GM12878 (cell line): Measurements from ENCODE around the gene MAX. TPM values are rescaled to one million over a fixed set of nuclear protein-coding genes. Genes with fewer than 3 reads are reported as not detected.

Source experiments
- ATAC-seq: fragments of 200-7000 bp; cut with Tn5 transposase; 3 replicates; pipeline ENCODE4 v1.9.1; 2020; ENCODE audit warnings: mild to moderate bottlenecking, moderate library complexity
- BruUV-seq: library from RNA; stranded (reverse); fragments of 400-500 nt; replicated peaks from 2 replicates; lab custom pipeline; 2021; lab: Mats Ljungman, UMichigan
- CTCF ChIA-PET: fragments of 300-600 bp; sonication (Branson Sonifier 250); formaldehyde crosslinking; extraction: SDS; loops from one replicate; lab custom pipeline; 2021; ENCODE audit warnings: inconsistent platforms; lab: Yijun Ruan, JAX
- POLR2A ChIA-PET: fragments of 350-600 bp; formaldehyde crosslinking; extraction: SDS; loops from one replicate; lab custom pipeline; 2021; ENCODE audit warnings: inconsistent platforms; lab: Charles Lee
- RAD21 ChIA-PET: fragments of 300-600 bp; sonication (Branson Sonifier 250); formaldehyde crosslinking; loops from one replicate; lab custom pipeline; 2023; ENCODE audit warnings: antibody characterized with exemption; ENCODE audit not compliant: unreplicated experiment; lab: Charles Lee
- SMC1A ChIA-PET: fragments of 300-600 bp; sonication (Branson Sonifier 250); formaldehyde crosslinking; loops from one replicate; lab custom pipeline; 2023; ENCODE audit not compliant: unreplicated experiment, uncharacterized antibody; lab: Charles Lee
- DNase-seq: peaks from one replicate; pipeline ENCODE4 v3.0.0-alpha.2; 2011; ENCODE audit warnings: low read depth, low spot score
- FAIRE-seq: peaks from 3 replicates; lab custom pipeline; 2011; peaks lifted over from hg19 to GRCh38; lab: Jason Lieb, UNC
- H2AFZ ChIP-seq: 2 replicates; pipeline ENCODE4 v1.6.0; 2011; ENCODE audit warnings: low read depth, low read length, control low read depth; ENCODE audit not compliant: control insufficient read depth
- H3K27ac ChIP-seq: 2 replicates; pipeline ENCODE4 v1.5.1; 2011; ENCODE audit warnings: control low read depth; ENCODE audit not compliant: control insufficient read depth, insufficient read depth
- H3K27me3 ChIP-seq, 2 experiments: replicated peaks in 1 of 2; 2 replicates each; pipeline versions ENCODE4 v1.6.0 to v1.6.1; 2011; ENCODE audit warnings: low read length in 1 of 2; ENCODE audit not compliant: control insufficient read depth in 2 of 2, insufficient read depth in 2 of 2
- H3K36me3 ChIP-seq, 2 experiments: 2 replicates each; pipeline ENCODE4 v1.5.1; 2011; ENCODE audit warnings: low read length in 1 of 2; ENCODE audit not compliant: control insufficient read depth in 2 of 2, insufficient read depth in 2 of 2
- H3K4me1 ChIP-seq: 2 replicates; pipeline ENCODE4 v1.6.1; 2011; ENCODE audit warnings: mild to moderate bottlenecking, low read length, moderate library complexity, mixed read lengths; ENCODE audit not compliant: control insufficient read depth, insufficient read depth
- H3K4me2 ChIP-seq: 2 replicates; pipeline ENCODE4 v1.6.0; 2011; ENCODE audit warnings: control low read depth; ENCODE audit not compliant: control insufficient read depth, insufficient read depth
- H3K4me3 ChIP-seq: fragments of 200-600 bp; sonication (generic); 2 replicates; pipeline ENCODE4 v1.5.1; 2016
- H3K79me2 ChIP-seq: 2 replicates; pipeline ENCODE4 v1.6.0; 2011; ENCODE audit warnings: low read length; ENCODE audit not compliant: control insufficient read depth, insufficient read depth
- H3K9ac ChIP-seq: 2 replicates; pipeline ENCODE4 v1.8.0; 2011; ENCODE audit warnings: low read length, control low read depth, mixed read lengths; ENCODE audit not compliant: control insufficient read depth, insufficient read depth
- H3K9me3 ChIP-seq: replicated peaks from 3 replicates; pipeline ENCODE4 v1.5.1; 2011; ENCODE audit warnings: mild to moderate bottlenecking, low read length; ENCODE audit not compliant: control insufficient read depth, insufficient read depth
- H4K20me1 ChIP-seq: 2 replicates; pipeline ENCODE4 v1.6.0; 2011; ENCODE audit not compliant: control insufficient read depth, insufficient read depth
- CHD1 ChIP-seq: IDR thresholded peaks from 2 replicates; pipeline ENCODE4 v1.6.1; 2012; ENCODE audit warnings: low read depth, low read length, improper control_type of control experiment
- CREM ChIP-seq: IDR thresholded peaks from 2 replicates; pipeline ENCODE4 v1.6.1; 2014; ENCODE audit warnings: antibody characterized with exemption, low read depth
- CTCF ChIP-seq, 3 experiments: IDR thresholded peaks in 2 of 3; conservative IDR thresholded peaks in 1 of 3; 2 replicates each; pipeline ENCODE4 v1.5.1; 2011; ENCODE audit warnings: low read depth in 3 of 3, low read length in 3 of 3, mild to moderate bottlenecking in 3 of 3, control low read depth in 2 of 3, moderate library complexity in 2 of 3, inconsistent platforms in 1 of 3, mixed read lengths in 1 of 3; ENCODE audit not compliant: control insufficient read depth in 2 of 3, insufficient read depth in 1 of 3; ENCODE audit errors: extremely low read depth in 1 of 3
- DPF2 ChIP-seq: fragments of 450-650 bp; IDR thresholded peaks from 2 replicates; pipeline ENCODE4 v1.6.1; 2017; ENCODE audit warnings: mild to moderate bottlenecking
- GATAD2B ChIP-seq: fragments of 450-650 bp; conservative IDR thresholded peaks from 2 replicates; pipeline ENCODE4 v1.6.1; 2017; ENCODE audit warnings: low read depth, mild to moderate bottlenecking, moderate library complexity
- IKZF1 ChIP-seq: fragments of 450-650 bp; conservative IDR thresholded peaks from 2 replicates; pipeline ENCODE4 v1.6.1; 2017; ENCODE audit warnings: antibody characterized with exemption, mild to moderate bottlenecking
- NR2C1 ChIP-seq: fragments of 450-650 bp; IDR thresholded peaks from 2 replicates; pipeline ENCODE4 v1.6.1; 2017; ENCODE audit warnings: antibody characterized with exemption, mild to moderate bottlenecking, moderate library complexity
- PAX5 ChIP-seq: IDR thresholded peaks from 2 replicates; pipeline ENCODE4 v1.6.1; 2011; ENCODE audit warnings: low read depth, low read length, borderline replicate concordance
- PML ChIP-seq: IDR thresholded peaks from 2 replicates; pipeline ENCODE4 v1.6.1; 2012; ENCODE audit warnings: low read length, inconsistent platforms
- POLR2AphosphoS5 ChIP-seq: IDR thresholded peaks from 2 replicates; pipeline ENCODE4 v1.6.1; 2011; ENCODE audit warnings: mild to moderate bottlenecking, low read length, inconsistent platforms
- RELA ChIP-seq: fragments of 450-650 bp; IDR thresholded peaks from 2 replicates; pipeline ENCODE4 v1.8.0; 2014; ENCODE audit warnings: borderline replicate concordance; ENCODE audit not compliant: partially characterized antibody
- RFX5 ChIP-seq: IDR thresholded peaks from 2 replicates; pipeline ENCODE4 v1.6.1; 2011; ENCODE audit warnings: low read depth, low read length, improper control_type of control experiment
- SKIL ChIP-seq: fragments of 450-650 bp; IDR thresholded peaks from 2 replicates; pipeline ENCODE4 v1.6.1; 2017; ENCODE audit warnings: mild to moderate bottlenecking, low read depth, inconsistent platforms; ENCODE audit not compliant: poor library complexity, severe bottlenecking
- SUZ12 ChIP-seq: fragments of 200-600 bp; sonication (generic); IDR thresholded peaks from one replicate; pipeline ENCODE4 v1.6.1; 2018; ENCODE audit warnings: antibody characterized with exemption, mild to moderate bottlenecking; ENCODE audit not compliant: unreplicated experiment
- ZBED1 ChIP-seq: IDR thresholded peaks from 2 replicates; pipeline ENCODE4 v1.6.1; 2016; ENCODE audit warnings: borderline replicate concordance
- whole genome bisulfite sequencing: methylation state at CpG from one replicate; pipeline ENCODE4 v1.1.6; 2016; ENCODE audit warnings: low lambda C conversion rate; ENCODE audit not compliant: insufficient replicate concordance, insufficient coverage; ENCODE audit errors: missing lambda C conversion rate; 5-methylcytosine and 5-hydroxymethylcytosine counted together
- in situ Hi-C: fragments of 300-500 bp; cut with MboI; formaldehyde crosslinking; loops from 9 replicates; pipeline ENCODE4 v1.14.3; 2018; ENCODE audit warnings: mixed read lengths
- intact Hi-C: fragments of 100-400 bp; cut with micrococcal nuclease; formaldehyde crosslinking; loops from one replicate; pipeline ENCODE4 v1.14.2; 2022; ENCODE audit not compliant: unreplicated experiment
- polyA plus RNA-seq, 11 experiments: library from polyadenylated mRNA; depleted of rRNA in 4 of 11; unstranded in 6 of 11; stranded (reverse) in 5 of 11; fragments of >200 nt; fragmentation: Nextera tagmentation in 4 of 11; fragmentation: Illumina TruSeq in 1 of 11; extraction: Ambion mirVana in 4 of 11; extraction: Trizol in 1 of 11; gene quantifications; 1 replicate in 1 of 11; 2 replicates in 10 of 11; pipeline versions ENCODE4 v1.2.1 to v1.2.3, GENCODE V29; 2011 to 2016; ENCODE audit warnings: inconsistent platforms in 2 of 11, missing spikeins in 2 of 11, low read depth in 1 of 11
- total RNA-seq, 4 experiments: library from RNA; depleted of rRNA in 3 of 4; stranded (reverse); fragments of >200 nt in 3 of 4; fragmentation: Illumina TruSeq in 1 of 4; extraction: Trizol in 1 of 4; gene quantifications; 2 replicates each; pipeline versions ENCODE4 v1.2.1 to v1.2.3, GENCODE V29; 2013 to 2021

The MAX gene
- total and polyA plus RNA-seq, 10 of the 15 experiments (the other 5 are each of a cell fraction or from before 2014, with no cell fraction given), result 21.5 to 122 (median 67.5) TPM

GRCh38 chr14:65095633-65096205 lies 6.6 kb downstream of the MAX start:
- H3K27me3 ChIP-seq, result no peaks in the 10 kb centered on the region
- no peak overlapping the region for H2AFZ ChIP-seq
- ChIA-PET SMC1A (interaction anchor here (0.7 to 1.0 kb wide), 2 partner anchors 67 to 264 kb away, joined by 3 read pairs; no protein-coding TSS in a partner anchor), POLR2A (interaction anchor here (0.5 kb wide), 1 partner anchor 13 kb away, joined by 3 read pairs; no protein-coding TSS in a partner anchor), CTCF (no interaction called here), RAD21 (no interaction called here)
- no peaks in the 10 kb centered on the region for H3K9me3 ChIP-seq
- intact Hi-C loops (no loop called here), in situ Hi-C loops (no loop called here)
- no peak overlapping the region for H3K4me2 ChIP-seq
- H3K36me3 ChIP-seq, result peaks cover 8 to 25% of the 10 kb centered on the region in 2 experiments
- 81% methylated on average over 3 of the region's 3 CpGs for WGBS
- TF ChIP-seq SUZ12 (no peak), POLR2AphosphoS5 (no peak)
- H3K4me1 ChIP-seq, result peaks cover 8% of the 10 kb centered on the region
- DNase-seq (no peak), FAIRE-seq (no peak), ATAC-seq (no peak)
- H3K4me3 ChIP-seq, result no peak overlapping the region
- H4K20me1 ChIP-seq, result no peaks in the 10 kb centered on the region
- no peak overlapping the region for H3K27ac ChIP-seq
- no peak overlapping the region for H3K9ac ChIP-seq
- BruUV-seq, result no TSS peak
- peaks cover 50% of the 10 kb centered on the region for H3K79me2 ChIP-seq

- no TSS peak for BruUV-seq
- TF ChIP-seq NR2C1 (no peak), ZBED1 (no peak), PML (no peak), IKZF1 (no peak), SKIL (no peak), GATAD2B (no peak), RFX5 (no peak), CREM (no peak), RELA (no peak), DPF2 (no peak), CTCF (IDR thresholded peaks at IDR 0.05 in 2 of 3, conservative IDR thresholded peaks at IDR 0.05 in 1 of 3; ENCODE audit: control insufficient read depth in 2 of 3, extremely low read depth in 1 of 3, insufficient read depth in 1 of 3, low read depth in 3 of 3, low read length in 3 of 3) (no peak), PAX5 (no peak), CHD1 (no peak)
Observed at GRCh38 chr14:65092349-65092748, 10.0 kb downstream of the MAX start.

More at GRCh38 chr14:65092349-65092748, 10.0 kb downstream of the MAX start:
- WGBS, result 100% methylated on average over 2 of the region's 2 CpGs
- peaks cover 18% of the 10 kb centered on the region for H3K9me3 ChIP-seq
- H3K27me3 ChIP-seq, result no peaks in the 10 kb centered on the region
- no peaks in the 10 kb centered on the region for H4K20me1 ChIP-seq
- H3K4me1 ChIP-seq, result no peaks in the 10 kb centered on the region
- peaks cover 20% of the 10 kb centered on the region for H3K79me2 ChIP-seq
- ATAC-seq (no peak), FAIRE-seq (no peak), DNase-seq (no peak)
- no peak overlapping the region for H3K9ac ChIP-seq
- intact Hi-C loops (no loop called here), in situ Hi-C loops (no loop called here)
- no peak overlapping the region for H3K4me3 ChIP-seq
- ChIA-PET SMC1A (no interaction called here), RAD21 (no interaction called here), CTCF (no interaction called here), POLR2A (no interaction called here)
- no peak overlapping the region for H2AFZ ChIP-seq
- peaks cover 13 to 44% of the 10 kb centered on the region in 2 experiments for H3K36me3 ChIP-seq
- H3K4me2 ChIP-seq, result no peak overlapping the region
- H3K27ac ChIP-seq, result no peak overlapping the region
